Mammary epithelial cell (primary cell): ENCODE measurements around the gene RBM4B.

ENCODE experiments used
- CTCF ChIP-seq, 2 donors: IDR thresholded peaks in 1 of 2; conservative IDR thresholded peaks in 1 of 2; 2 replicates each; pipeline ENCODE4 v1.5.1; 2011 to 2012; ENCODE audit warnings: inconsistent platforms in 2 of 2, low read length in 2 of 2, mild to moderate bottlenecking in 2 of 2, control low read depth in 1 of 2, low read depth in 1 of 2; ENCODE audit not compliant: insufficient read depth in 1 of 2; ENCODE audit errors: extremely low read depth in 1 of 2
- EZH2 ChIP-seq: IDR thresholded peaks from 2 replicates; pipeline ENCODE4 v1.6.1; 2012; ENCODE audit warnings: low read length, inconsistent platforms, borderline replicate concordance

GRCh38 chr11:66687831-66688281 lies 10.2 kb upstream of the RBM4B start:
- TF ChIP-seq CTCF (conservative IDR thresholded peaks at IDR 0.05 in 1 of 2, IDR thresholded peaks at IDR 0.05 in 1 of 2; ENCODE audit: extremely low read depth in 1 of 2, insufficient read depth in 1 of 2, low read depth in 1 of 2, low read length in 2 of 2) (no peak), EZH2 (no peak)
